GM23338 (cell line): ENCODE data around the gene HOXA11. TPM values are rescaled to one million over a fixed set of nuclear protein-coding genes. Genes with fewer than 3 reads are reported as not detected.
A peak's percentile ranks its signal among the peaks of the same experiment; 100 is the strongest.

Experiments
- ATAC-seq: fragments of 200-7000 bp; cut with Tn5 transposase; 3 replicates; pipeline ENCODE4 v1.9.1; 2020
- DNase-seq: peaks from one replicate; pipeline ENCODE4 v3.0.0-alpha.2; 2015; ENCODE audit warnings: low spot score
- H2AFZ ChIP-seq: fragments of 200-600 bp; sonication (generic); 2 replicates; pipeline ENCODE4 v1.8.0; 2016; ENCODE audit warnings: antibody characterized with exemption, mild to moderate bottlenecking, moderate library complexity
- H3F3A ChIP-seq: fragments of 200-600 bp; sonication (generic); replicated peaks from 2 replicates; pipeline ENCODE4 v1.8.0; 2017; ENCODE audit warnings: antibody characterized with exemption, mixed run types, low read depth
- H3K27ac ChIP-seq: fragments of 200-600 bp; sonication (generic); 2 replicates; pipeline ENCODE4 v1.6.1; 2016; ENCODE audit warnings: low read depth
- H3K27me3 ChIP-seq: fragments of 200-600 bp; sonication (generic); 2 replicates; pipeline ENCODE4 v1.8.0; 2016; ENCODE audit warnings: mild to moderate bottlenecking, mixed run types, moderate library complexity; ENCODE audit not compliant: insufficient read depth
- H3K36me3 ChIP-seq: fragments of 200-600 bp; sonication (generic); 2 replicates; pipeline ENCODE4 v1.8.0; 2016; ENCODE audit warnings: mild to moderate bottlenecking; ENCODE audit not compliant: insufficient read depth
- H3K4me1 ChIP-seq: fragments of 200-600 bp; sonication (generic); 2 replicates; pipeline ENCODE4 v1.8.0; 2016; ENCODE audit warnings: mild to moderate bottlenecking, moderate library complexity; ENCODE audit not compliant: insufficient read depth
- H3K4me2 ChIP-seq: fragments of 200-600 bp; sonication (generic); 2 replicates; pipeline ENCODE4 v1.7.1; 2017; ENCODE audit warnings: mixed run types
- H3K4me3 ChIP-seq: fragments of 200-600 bp; sonication (generic); 2 replicates; pipeline ENCODE4 v1.6.1; 2016; ENCODE audit warnings: mixed run types
- H3K79me2 ChIP-seq: fragments of 200-600 bp; sonication (generic); replicated peaks from 2 replicates; pipeline ENCODE4 v1.8.0; 2017; ENCODE audit warnings: mild to moderate bottlenecking; ENCODE audit not compliant: insufficient read depth
- H3K9me2 ChIP-seq: fragments of 200-600 bp; sonication (generic); 2 replicates; pipeline ENCODE4 v1.8.0; 2017; ENCODE audit not compliant: insufficient read depth
- H4K20me1 ChIP-seq: fragments of 200-600 bp; sonication (generic); replicated peaks from 2 replicates; pipeline ENCODE4 v1.8.0; 2017; ENCODE audit warnings: mild to moderate bottlenecking; ENCODE audit not compliant: insufficient read depth
- H3K27ac Mint-ChIP-seq: 2 replicates; pipeline ENCODE4 v1.8.0; 2020; ENCODE audit warnings: inconsistent platforms, mild to moderate bottlenecking, moderate library complexity, mixed read lengths
- H3K27me3 Mint-ChIP-seq: 3 replicates; pipeline ENCODE4 v1.8.0; 2022; ENCODE audit warnings: low read depth, mild to moderate bottlenecking, moderate library complexity, mixed read lengths, inconsistent platforms; ENCODE audit not compliant: insufficient read depth, poor library complexity
- H3K36me3 Mint-ChIP-seq: 3 replicates; pipeline ENCODE4 v1.8.0; 2021; ENCODE audit warnings: low read depth, mild to moderate bottlenecking, inconsistent platforms, moderate library complexity, mixed read lengths
- H3K4me1 Mint-ChIP-seq: 3 replicates; pipeline ENCODE4 v1.8.0; 2020; ENCODE audit warnings: mild to moderate bottlenecking, inconsistent platforms, mixed read lengths
- H3K4me3 Mint-ChIP-seq: 3 replicates; pipeline ENCODE4 v1.8.0; 2021; ENCODE audit warnings: moderate library complexity, mild to moderate bottlenecking, inconsistent platforms, mixed read lengths
- H3K9me3 Mint-ChIP-seq: 3 replicates; pipeline ENCODE4 v1.8.0; 2020; ENCODE audit warnings: moderate library complexity, mild to moderate bottlenecking, inconsistent platforms, mixed read lengths
- CREB1 ChIP-seq: fragments of 250-450 bp; sonication (Bioruptor Pico); IDR thresholded peaks from 2 replicates; pipeline ENCODE4 v1.5.0; 2020; ENCODE audit warnings: low read depth, mild to moderate bottlenecking, moderate library complexity
- EZH2 ChIP-seq: fragments of 200-600 bp; sonication (generic); IDR thresholded peaks from one replicate; pipeline ENCODE4 v1.8.0; 2017; ENCODE audit warnings: antibody characterized with exemption, mild to moderate bottlenecking, low read depth; ENCODE audit not compliant: unreplicated experiment
- EZH2phosphoT487 ChIP-seq: fragments of 200-600 bp; sonication (generic); IDR thresholded peaks from one replicate; pipeline ENCODE4 v1.8.1; 2018; ENCODE audit warnings: antibody characterized with exemption; ENCODE audit not compliant: unreplicated experiment
- JUNB ChIP-seq: IDR thresholded peaks from one replicate; pipeline ENCODE4 v1.6.1; 2016; ENCODE audit warnings: antibody characterized with exemption; ENCODE audit not compliant: unreplicated experiment
- POLR2AphosphoS5 ChIP-seq: IDR thresholded peaks from 2 replicates; pipeline ENCODE4 v1.6.1; 2016; ENCODE audit warnings: antibody characterized with exemption, low read depth
- ZNF114 ChIP-seq: fragments of 250-450 bp; sonication (Bioruptor Pico); IDR thresholded peaks from 2 replicates; pipeline ENCODE4 v1.5.0; 2020; ENCODE audit warnings: mild to moderate bottlenecking, moderate library complexity
- ZNF331 ChIP-seq: fragments of 250-450 bp; sonication (Bioruptor Pico); IDR thresholded peaks from 2 replicates; pipeline ENCODE4 v1.5.0; 2020; ENCODE audit warnings: low read depth, mild to moderate bottlenecking, moderate library complexity
- polyA plus RNA-seq: library from polyadenylated mRNA; unstranded; fragments of >200 nt; fragmentation: Nextera tagmentation; extraction: Ambion mirVana; gene quantifications from 2 replicates; pipeline ENCODE4 v1.2.1, GENCODE V29; 2016
- total RNA-seq: library from RNA; depleted of rRNA; stranded (reverse); fragments of >200 nt; shearing (Covaris generic); gene quantifications from 2 replicates; pipeline ENCODE4 v1.2.3, GENCODE V29; 2014
- TF ChIP-seq, protein P1 (sequence below): IDR thresholded peaks from 2 replicates; pipeline ENCODE4 v1.6.1; 2016; ENCODE audit warnings: antibody characterized with exemption

The HOXA11 gene
- total and polyA plus RNA-seq, 2 experiments from 2014 or later = not detected

GRCh38 chr7:27164045-27164366 is 21.0 kb downstream of the HOXA11 start:
- ATAC-seq = no peak
- no peaks in the 10 kb centered on the region for H3K79me2 ChIP-seq
- peak overlapping the region; percentile 85; the same call in 1 of the 2 replicates for H2AFZ ChIP-seq
- peaks cover 49% of the 10 kb centered on the region for H4K20me1 ChIP-seq
- no peak for DNase-seq
- peak overlapping the region; percentile 43; the same call in 1 of the 2 replicates for H3K4me3 ChIP-seq
- no peak overlapping the region; the same call in 2 of the 3 replicates for H3K4me3 Mint-ChIP-seq
- no peaks in the 10 kb centered on the region for H3K9me2 ChIP-seq
- no peak overlapping the region for H3K27ac ChIP-seq
- H3K27me3 Mint-ChIP-seq = peaks cover 99% of the 10 kb centered on the region
- H3K27me3 ChIP-seq = peaks cover 100% of the 10 kb centered on the region
- H3K36me3 ChIP-seq = no peaks in the 10 kb centered on the region; the same call in 1 of the 2 replicates
- H3K9me3 Mint-ChIP-seq = peaks cover 8% of the 10 kb centered on the region; the same call in 2 of the 3 replicates
- no peaks in the 10 kb centered on the region for H3K4me1 ChIP-seq
- peak overlapping the region; percentile 65; the same call in 1 of the 2 replicates for H3K4me2 ChIP-seq
- peak; percentile 84 for TF ChIP-seq EZH2
- TF ChIP-seq, protein P1, sequence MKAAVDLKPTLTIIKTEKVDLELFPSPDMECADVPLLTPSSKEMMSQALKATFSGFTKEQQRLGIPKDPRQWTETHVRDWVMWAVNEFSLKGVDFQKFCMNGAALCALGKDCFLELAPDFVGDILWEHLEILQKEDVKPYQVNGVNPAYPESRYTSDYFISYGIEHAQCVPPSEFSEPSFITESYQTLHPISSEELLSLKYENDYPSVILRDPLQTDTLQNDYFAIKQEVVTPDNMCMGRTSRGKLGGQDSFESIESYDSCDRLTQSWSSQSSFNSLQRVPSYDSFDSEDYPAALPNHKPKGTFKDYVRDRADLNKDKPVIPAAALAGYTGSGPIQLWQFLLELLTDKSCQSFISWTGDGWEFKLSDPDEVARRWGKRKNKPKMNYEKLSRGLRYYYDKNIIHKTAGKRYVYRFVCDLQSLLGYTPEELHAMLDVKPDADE = no peak
- H3F3A ChIP-seq = peaks cover 34% of the 10 kb centered on the region
- H3K27ac Mint-ChIP-seq = no peak overlapping the region
- H3K4me1 Mint-ChIP-seq = peaks cover 13% of the 10 kb centered on the region
- H3K36me3 Mint-ChIP-seq = no peaks in the 10 kb centered on the region; the same call in 2 of the 3 replicates

- no peak overlapping the region for H3K4me2 ChIP-seq
- peaks cover 31% of the 10 kb centered on the region for H3F3A ChIP-seq
- Mint-ChIP-seq H3K4me1 (peaks cover 7% of the 10 kb centered on the region), H3K4me3 (no peak overlapping the region), H3K27me3 (peaks cover 99% of the 10 kb centered on the region), H3K27ac (no peak overlapping the region), H3K36me3 (no peaks in the 10 kb centered on the region; the same call in 2 of the 3 replicates), H3K9me3 (peaks cover 8% of the 10 kb centered on the region; the same call in 2 of the 3 replicates)
- H3K4me3 ChIP-seq = no peak overlapping the region
- peaks cover 100% of the 10 kb centered on the region for H3K27me3 ChIP-seq
- H2AFZ ChIP-seq = no peak overlapping the region
- DNase-seq (no peak), ATAC-seq (no peak)
- peaks cover 50% of the 10 kb centered on the region for H4K20me1 ChIP-seq
- no peaks in the 10 kb centered on the region for H3K9me2 ChIP-seq
- H3K36me3 ChIP-seq = no peaks in the 10 kb centered on the region; the same call in 1 of the 2 replicates
- TF ChIP-seq JUNB (no peak), EZH2phosphoT487 (peak; percentile 55), EZH2 (peak; percentile 87)
- H3K27ac ChIP-seq = no peak overlapping the region
- no peaks in the 10 kb centered on the region for H3K79me2 ChIP-seq
- H3K4me1 ChIP-seq = no peaks in the 10 kb centered on the region
Observed at GRCh38 chr7:27163288-27164044, 21.6 kb downstream of the HOXA11 start.

DNA sequence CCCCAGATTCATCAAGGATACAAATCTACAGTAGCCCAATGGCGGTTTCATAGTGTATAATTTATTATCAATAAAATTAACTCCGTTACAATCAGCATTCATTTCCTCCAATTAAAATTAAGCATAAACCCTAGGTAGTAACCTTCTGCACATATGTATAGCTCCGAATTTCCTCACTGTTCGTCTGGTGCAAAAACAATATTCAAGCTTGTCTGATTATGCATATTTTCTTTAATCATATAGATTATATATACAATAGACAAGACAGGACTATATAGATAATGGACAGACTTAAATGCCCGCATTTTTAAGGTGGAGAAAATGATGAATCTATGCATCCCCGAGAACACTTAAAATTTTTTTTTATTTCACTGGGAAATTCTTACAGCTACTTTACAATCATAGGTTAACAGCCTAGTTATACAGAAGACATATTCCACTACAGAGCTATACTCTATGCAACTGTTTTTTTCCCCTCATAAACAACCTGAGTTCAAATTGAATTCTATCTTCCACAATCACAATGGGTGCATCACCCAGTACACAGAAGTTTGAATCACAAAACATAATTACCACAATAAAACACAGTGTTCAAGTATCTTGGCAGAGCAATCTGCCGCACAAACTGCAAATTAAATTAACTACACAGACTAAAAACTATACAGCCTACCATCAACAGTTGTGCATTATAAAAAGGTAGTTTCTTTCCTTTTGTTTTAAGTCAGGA is 22.3 kb downstream of the HOXA11 start:
- Mint-ChIP-seq H3K27ac (no peak overlapping the region), H3K4me3 (no peak overlapping the region), H3K9me3 (peaks cover 11% of the 10 kb centered on the region; the same call in 2 of the 3 replicates), H3K4me1 (peaks cover 10% of the 10 kb centered on the region), H3K27me3 (peaks cover 99% of the 10 kb centered on the region), H3K36me3 (no peaks in the 10 kb centered on the region; the same call in 2 of the 3 replicates)
- Histone ChIP-seq H4K20me1 (peaks cover 50% of the 10 kb centered on the region), H3K36me3 (no peaks in the 10 kb centered on the region; the same call in 1 of the 2 replicates), H3K79me2 (no peaks in the 10 kb centered on the region), H3K27me3 (peaks cover 100% of the 10 kb centered on the region), H3K4me1 (no peaks in the 10 kb centered on the region), H3K4me3 (no peak overlapping the region), H3K9me2 (no peaks in the 10 kb centered on the region), H3K4me2 (no peak overlapping the region), H3F3A (peaks cover 25% of the 10 kb centered on the region), H2AFZ (no peak overlapping the region), H3K27ac (no peak overlapping the region)
- DNase-seq (no peak), ATAC-seq (no peak)
- no peak for TF ChIP-seq ZNF114
- no peak for TF ChIP-seq JUNB
- TF ChIP-seq POLR2AphosphoS5 = no peak
- TF ChIP-seq CREB1 = no peak
- TF ChIP-seq EZH2phosphoT487 = no peak
- TF ChIP-seq ZNF331 (CRISPR knock-in tag) = no peak
